Ascending aorta (tissue), 2 donors: ENCODE results near the gene SLC30A10. TPM values are rescaled to one million over a fixed set of nuclear protein-coding genes. Genes with fewer than 3 reads are reported as not detected.

Source experiments
- DNase-seq, 2 donors: peaks; one replicate each; pipeline ENCODE4 v3.0.0-alpha.2; 2019; ENCODE audit warnings: low spot score in 2 of 2
- H3K27ac ChIP-seq, 2 donors: fragments of 200-600 bp; sonication (generic); one replicate each; pipeline ENCODE4 v1.5.1; 2016 to 2017; ENCODE audit warnings: mild to moderate bottlenecking in 1 of 2
- H3K27me3 ChIP-seq: fragments of 200-600 bp; sonication (generic); one replicate; pipeline ENCODE4 v1.5.1; 2017
- H3K36me3 ChIP-seq, 2 donors: fragments of 200-600 bp; sonication (generic); one replicate each; pipeline ENCODE4 v1.5.1; 2016
- H3K4me1 ChIP-seq, 2 donors: fragments of 200-600 bp; sonication (generic); one replicate each; pipeline ENCODE4 v1.5.1; 2016 to 2017; ENCODE audit warnings: mild to moderate bottlenecking in 1 of 2
- H3K4me3 ChIP-seq, 2 donors: fragments of 200-600 bp; sonication (generic); one replicate each; pipeline ENCODE4 v1.5.1; 2016 to 2017; ENCODE audit warnings: mild to moderate bottlenecking in 1 of 2
- H3K9me3 ChIP-seq, 2 donors: fragments of 200-600 bp; sonication (generic); one replicate each; pipeline ENCODE4 v1.5.1; 2016
- intact Hi-C: fragments of 100-400 bp; cut with DNase I; formaldehyde crosslinking; loops from one replicate; pipeline ENCODE4 v1.15.1; 2023
- total RNA-seq: library from RNA; depleted of rRNA; stranded (reverse); fragments of >200 nt; gene quantifications from one replicate; pipeline ENCODE4 v1.1.0, GENCODE V29; 2016
- TF ChIP-seq, protein P1 (sequence below), 3 experiments: fragments of 200-600 bp in 2 of 3; fragments of 450-650 bp in 1 of 3; sonication (generic) in 2 of 3; IDR thresholded peaks; one replicate each; pipeline ENCODE4 v1.5.1; 2016 to 2019; ENCODE audit warnings: antibody characterized with exemption in 3 of 3, mild to moderate bottlenecking in 1 of 3, moderate library complexity in 1 of 3

Gene SLC30A10
- total RNA-seq, 1 donor from 2014 or later, result not detected

- H3K27ac ChIP-seq, result no peak overlapping the region
- peaks cover 3% of the 10 kb centered on the region for H3K27me3 ChIP-seq
- no peaks in the 10 kb centered on the region for H3K9me3 ChIP-seq
- no peak for DNase-seq
- H3K4me1 ChIP-seq, result no peaks in the 10 kb centered on the region
- TF ChIP-seq, protein P1, sequence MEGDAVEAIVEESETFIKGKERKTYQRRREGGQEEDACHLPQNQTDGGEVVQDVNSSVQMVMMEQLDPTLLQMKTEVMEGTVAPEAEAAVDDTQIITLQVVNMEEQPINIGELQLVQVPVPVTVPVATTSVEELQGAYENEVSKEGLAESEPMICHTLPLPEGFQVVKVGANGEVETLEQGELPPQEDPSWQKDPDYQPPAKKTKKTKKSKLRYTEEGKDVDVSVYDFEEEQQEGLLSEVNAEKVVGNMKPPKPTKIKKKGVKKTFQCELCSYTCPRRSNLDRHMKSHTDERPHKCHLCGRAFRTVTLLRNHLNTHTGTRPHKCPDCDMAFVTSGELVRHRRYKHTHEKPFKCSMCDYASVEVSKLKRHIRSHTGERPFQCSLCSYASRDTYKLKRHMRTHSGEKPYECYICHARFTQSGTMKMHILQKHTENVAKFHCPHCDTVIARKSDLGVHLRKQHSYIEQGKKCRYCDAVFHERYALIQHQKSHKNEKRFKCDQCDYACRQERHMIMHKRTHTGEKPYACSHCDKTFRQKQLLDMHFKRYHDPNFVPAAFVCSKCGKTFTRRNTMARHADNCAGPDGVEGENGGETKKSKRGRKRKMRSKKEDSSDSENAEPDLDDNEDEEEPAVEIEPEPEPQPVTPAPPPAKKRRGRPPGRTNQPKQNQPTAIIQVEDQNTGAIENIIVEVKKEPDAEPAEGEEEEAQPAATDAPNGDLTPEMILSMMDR (IDR thresholded peaks at IDR 0.05), result no peak
- H3K4me3 ChIP-seq, result no peak overlapping the region
- no peaks in the 10 kb centered on the region for H3K36me3 ChIP-seq
- intact Hi-C loops, result no loop called here
Measured at GRCh38 chr1:219926363-219926998, 1.9 kb downstream of the SLC30A10 start.

- H3K27ac ChIP-seq, result no peak overlapping the region
- TF ChIP-seq, protein P1 (IDR thresholded peaks at IDR 0.05), result no peak
- H3K4me3 ChIP-seq, result no peak overlapping the region
Measured at GRCh38 chr1:219924342-219924741, 4.0 kb downstream of the SLC30A10 start.

DNA sequence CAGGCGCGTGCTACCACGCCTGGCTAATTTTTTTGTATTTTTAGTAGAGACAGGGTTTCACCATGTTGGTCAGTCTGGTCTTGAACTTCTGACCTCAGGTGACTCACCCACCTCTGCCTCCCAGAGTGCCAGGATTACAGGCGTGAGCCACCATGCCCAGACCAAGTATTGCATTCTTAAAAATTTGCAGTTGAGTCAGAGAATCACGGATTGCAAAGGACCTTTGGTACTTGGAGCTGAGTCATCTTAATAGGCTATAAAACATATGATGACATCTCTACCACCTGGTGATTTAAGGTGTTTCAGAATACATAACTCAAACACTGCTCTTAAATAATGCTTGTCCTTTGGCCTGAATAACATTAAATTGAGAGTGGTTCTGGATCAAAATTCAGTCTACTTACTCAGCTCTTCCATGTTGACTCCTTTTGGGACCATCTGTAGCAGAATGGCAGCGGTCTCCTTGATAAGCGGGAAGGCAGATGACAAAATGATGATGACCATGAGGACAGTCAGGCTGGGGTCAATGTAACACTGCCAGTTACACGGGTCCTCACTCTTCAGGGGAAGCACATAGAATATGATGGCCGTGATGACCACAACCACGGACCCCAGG is 10.4 kb downstream of the SLC30A10 start:
- intact Hi-C loops, result no loop called here
- Histone ChIP-seq H3K27ac (no peak overlapping the region), H3K9me3 (no peaks in the 10 kb centered on the region), H3K27me3 (no peaks in the 10 kb centered on the region), H3K4me3 (no peak overlapping the region), H3K36me3 (no peaks in the 10 kb centered on the region), H3K4me1 (no peaks in the 10 kb centered on the region)
- DNase-seq, result no peak
- TF ChIP-seq, protein P1 (IDR thresholded peaks at IDR 0.05), result no peak

More at GRCh38 chr1:219924342-219924741, 4.0 kb downstream of the SLC30A10 start:
- no peak for DNase-seq
- H3K27me3 ChIP-seq, result peaks cover 3% of the 10 kb centered on the region
- no peaks in the 10 kb centered on the region for H3K36me3 ChIP-seq
- no peaks in the 10 kb centered on the region for H3K9me3 ChIP-seq
- H3K4me1 ChIP-seq, result no peaks in the 10 kb centered on the region
- intact Hi-C loops, result no loop called here

- no peaks in the 10 kb centered on the region for H3K4me1 ChIP-seq
- DNase-seq, result no peak
- intact Hi-C loops, result no loop called here
- no peaks in the 10 kb centered on the region for H3K9me3 ChIP-seq
- no peak overlapping the region for H3K4me3 ChIP-seq
- H3K36me3 ChIP-seq, result no peaks in the 10 kb centered on the region
- H3K27me3 ChIP-seq, result no peaks in the 10 kb centered on the region
- no peak overlapping the region for H3K27ac ChIP-seq
- TF ChIP-seq, protein P1 (IDR thresholded peaks at IDR 0.05), result no peak
Measured at GRCh38 chr1:219917281-219917680, 11.1 kb downstream of the SLC30A10 start.

DNA sequence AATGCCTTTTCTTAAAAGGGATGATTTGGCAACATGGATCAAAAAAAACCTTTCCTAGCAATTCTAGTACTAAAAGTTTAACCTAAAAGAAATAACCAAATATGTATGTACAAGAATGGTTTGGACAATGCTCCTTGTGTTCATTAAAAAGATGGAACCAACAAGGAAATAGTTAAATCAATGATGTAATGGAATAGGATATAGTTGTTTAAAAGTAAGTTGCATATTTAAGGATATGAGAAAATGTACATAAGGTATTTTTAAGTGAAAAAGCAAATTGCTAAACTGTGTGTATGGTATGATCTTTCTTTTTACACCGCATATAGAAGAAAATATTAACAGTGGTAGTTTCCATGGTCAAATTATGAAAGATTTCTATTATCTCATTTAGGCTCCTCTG is 12.1 kb downstream of the SLC30A10 start:
- intact Hi-C loops, result no loop called here
- Histone ChIP-seq H3K4me1 (no peaks in the 10 kb centered on the region), H3K36me3 (no peaks in the 10 kb centered on the region), H3K9me3 (no peaks in the 10 kb centered on the region), H3K27me3 (no peaks in the 10 kb centered on the region), H3K4me3 (no peak overlapping the region), H3K27ac (no peak overlapping the region)
- TF ChIP-seq, protein P1 (IDR thresholded peaks at IDR 0.05), result no peak
- DNase-seq, result no peak
